ENCODE measurements around the gene WDTC1. TPM values are rescaled to one million over a fixed set of nuclear protein-coding genes. Genes with fewer than 3 reads are reported as not detected.
A peak's percentile ranks its signal among the peaks of the same experiment; 100 is the strongest.

The WDTC1 gene
- total RNA-seq, 1 experiment from 2014 or later: 26.6 TPM

GRCh38 chr1:27233667-27234048 lies 774 bp upstream of the WDTC1 start:
- Histone ChIP-seq H3K4me3 (replicated peaks in 1 of 2; ENCODE audit: low read depth in 1 of 2, low read length in 2 of 2) (peak overlapping the region; percentile 26 to 66), H3K9me2 (ENCODE audit: insufficient read depth) (no peaks in the 10 kb centered on the region), H2AFZ (ENCODE audit: low read depth, low read length, poor library complexity, severe bottlenecking) (peak overlapping the region; percentile 70), H3K27me3 (ENCODE audit: insufficient read depth, low read length) (no peaks in the 10 kb centered on the region), H3K4me1 (ENCODE audit: control insufficient read depth in 1 of 2, insufficient read depth in 2 of 2, low read length in 2 of 2) (peaks cover 14 to 17% of the 10 kb centered on the region in 2 experiments), H3K27ac (ENCODE audit: low read depth, low read length) (0 out of 2 replicates have a peak overlapping the region, but pooled peaks have one; percentile 5), H4K20me1 (ENCODE audit: insufficient read depth) (no peaks in the 10 kb centered on the region), H3K79me2 (ENCODE audit: insufficient read depth, low read length) (no peaks in the 10 kb centered on the region), H3K4me2 (ENCODE audit: low read length) (peak overlapping the region; percentile 89), H3K9me3 (ENCODE audit: control insufficient read depth in 1 of 2, insufficient read depth in 1 of 2, low read depth in 1 of 2, low read length in 2 of 2) (no peaks in the 10 kb centered on the region), H3K36me3 (ENCODE audit: control insufficient read depth in 1 of 2, insufficient read depth in 2 of 2, low read length in 2 of 2) (no peaks in the 10 kb centered on the region), H3K9ac (ENCODE audit: low read length) (peak overlapping the region; percentile 28; the same call in 1 of the 2 replicates)
- BruUV-seq (replicated peaks): no TSS peak
- POLR2A ChIA-PET: interaction anchor here (1.3 kb wide), 1 partner anchor 79 kb away, joined by 5 read pairs; the partner anchor contains the start of gene SLC9A1
- ATAC-seq (peak; percentile 15), DNase-seq (ENCODE audit: low read depth, low spot score) (no peak)
- CTCF ChIA-PET: no interaction called here
- intact Hi-C loops (cut with micrococcal nuclease): no loop called here
- TF ChIP-seq SIN3A (IDR thresholded peaks at IDR 0.05; ENCODE audit: low read depth) (no peak), ZFX (IDR thresholded peaks at IDR 0.05) (no peak), ZNF274 (IDR thresholded peaks at IDR 0.05; ENCODE audit: low read depth, low read length) (no peak), POLR2AphosphoS5 (IDR thresholded peaks at IDR 0.05; ENCODE audit: low read depth, low read length) (no peak), EZH2phosphoT487 (IDR thresholded peaks at IDR 0.05; ENCODE audit: borderline replicate concordance) (no peak), TCF7L2 (IDR thresholded peaks at IDR 0.05; ENCODE audit: borderline replicate concordance, extremely low read depth, insufficient read depth, insufficient read length) (no peak), CBX3 (IDR thresholded peaks at IDR 0.05; ENCODE audit: low read depth) (no peak), CEBPB (IDR thresholded peaks at IDR 0.05; ENCODE audit: low read depth) (no peak), MAX (IDR thresholded peaks at IDR 0.05) (no peak), EGR1 (IDR thresholded peaks at IDR 0.05; ENCODE audit: low read depth) (no peak), YY1 (IDR thresholded peaks at IDR 0.05; ENCODE audit: extremely low read depth, insufficient replicate concordance, low read depth, low read length) (no peak), FOSL1 (IDR thresholded peaks at IDR 0.05; ENCODE audit: low read depth) (no peak), ZBTB33 (IDR thresholded peaks at IDR 0.05; ENCODE audit: extremely low read depth, insufficient replicate concordance, low read length) (no peak), RAD21 (IDR thresholded peaks at IDR 0.05; ENCODE audit: low read depth) (no peak), ATF3 (IDR thresholded peaks at IDR 0.05) (no peak), POLR2A (IDR thresholded peaks at IDR 0.05; ENCODE audit: borderline replicate concordance, extremely low read depth, insufficient read depth, insufficient read length) (no peak), SP1 (IDR thresholded peaks at IDR 0.05; ENCODE audit: low read depth) (no peak)
- TF ChIP-seq, protein P1, sequence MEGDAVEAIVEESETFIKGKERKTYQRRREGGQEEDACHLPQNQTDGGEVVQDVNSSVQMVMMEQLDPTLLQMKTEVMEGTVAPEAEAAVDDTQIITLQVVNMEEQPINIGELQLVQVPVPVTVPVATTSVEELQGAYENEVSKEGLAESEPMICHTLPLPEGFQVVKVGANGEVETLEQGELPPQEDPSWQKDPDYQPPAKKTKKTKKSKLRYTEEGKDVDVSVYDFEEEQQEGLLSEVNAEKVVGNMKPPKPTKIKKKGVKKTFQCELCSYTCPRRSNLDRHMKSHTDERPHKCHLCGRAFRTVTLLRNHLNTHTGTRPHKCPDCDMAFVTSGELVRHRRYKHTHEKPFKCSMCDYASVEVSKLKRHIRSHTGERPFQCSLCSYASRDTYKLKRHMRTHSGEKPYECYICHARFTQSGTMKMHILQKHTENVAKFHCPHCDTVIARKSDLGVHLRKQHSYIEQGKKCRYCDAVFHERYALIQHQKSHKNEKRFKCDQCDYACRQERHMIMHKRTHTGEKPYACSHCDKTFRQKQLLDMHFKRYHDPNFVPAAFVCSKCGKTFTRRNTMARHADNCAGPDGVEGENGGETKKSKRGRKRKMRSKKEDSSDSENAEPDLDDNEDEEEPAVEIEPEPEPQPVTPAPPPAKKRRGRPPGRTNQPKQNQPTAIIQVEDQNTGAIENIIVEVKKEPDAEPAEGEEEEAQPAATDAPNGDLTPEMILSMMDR (IDR thresholded peaks at IDR 0.05 in 2 of 3, conservative IDR thresholded peaks at IDR 0.05 in 1 of 3; ENCODE audit: borderline replicate concordance in 1 of 3, insufficient read depth in 1 of 3, low read depth in 2 of 3, low read length in 2 of 3): no peak
- TF ChIP-seq, protein P2, sequence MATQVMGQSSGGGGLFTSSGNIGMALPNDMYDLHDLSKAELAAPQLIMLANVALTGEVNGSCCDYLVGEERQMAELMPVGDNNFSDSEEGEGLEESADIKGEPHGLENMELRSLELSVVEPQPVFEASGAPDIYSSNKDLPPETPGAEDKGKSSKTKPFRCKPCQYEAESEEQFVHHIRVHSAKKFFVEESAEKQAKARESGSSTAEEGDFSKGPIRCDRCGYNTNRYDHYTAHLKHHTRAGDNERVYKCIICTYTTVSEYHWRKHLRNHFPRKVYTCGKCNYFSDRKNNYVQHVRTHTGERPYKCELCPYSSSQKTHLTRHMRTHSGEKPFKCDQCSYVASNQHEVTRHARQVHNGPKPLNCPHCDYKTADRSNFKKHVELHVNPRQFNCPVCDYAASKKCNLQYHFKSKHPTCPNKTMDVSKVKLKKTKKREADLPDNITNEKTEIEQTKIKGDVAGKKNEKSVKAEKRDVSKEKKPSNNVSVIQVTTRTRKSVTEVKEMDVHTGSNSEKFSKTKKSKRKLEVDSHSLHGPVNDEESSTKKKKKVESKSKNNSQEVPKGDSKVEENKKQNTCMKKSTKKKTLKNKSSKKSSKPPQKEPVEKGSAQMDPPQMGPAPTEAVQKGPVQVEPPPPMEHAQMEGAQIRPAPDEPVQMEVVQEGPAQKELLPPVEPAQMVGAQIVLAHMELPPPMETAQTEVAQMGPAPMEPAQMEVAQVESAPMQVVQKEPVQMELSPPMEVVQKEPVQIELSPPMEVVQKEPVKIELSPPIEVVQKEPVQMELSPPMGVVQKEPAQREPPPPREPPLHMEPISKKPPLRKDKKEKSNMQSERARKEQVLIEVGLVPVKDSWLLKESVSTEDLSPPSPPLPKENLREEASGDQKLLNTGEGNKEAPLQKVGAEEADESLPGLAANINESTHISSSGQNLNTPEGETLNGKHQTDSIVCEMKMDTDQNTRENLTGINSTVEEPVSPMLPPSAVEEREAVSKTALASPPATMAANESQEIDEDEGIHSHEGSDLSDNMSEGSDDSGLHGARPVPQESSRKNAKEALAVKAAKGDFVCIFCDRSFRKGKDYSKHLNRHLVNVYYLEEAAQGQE (IDR thresholded peaks at IDR 0.05; ENCODE audit: low read depth): no peak
- RAD21 ChIA-PET (ENCODE audit: low non-redundant PET in 1 of 2, low total read pairs in 2 of 2, uncharacterized antibody in 2 of 2, unreplicated experiment in 2 of 2): no interaction called here

Measured in HCT116 (cell line).